Activated naive CD4-positive, alpha-beta T cell (primary cell): ENCODE data around the gene PLCXD3.

Source experiments
- DNase-seq, 4 experiments: peaks; one replicate each; lab custom pipeline; 2025; lab: John Stamatoyannopoulos, UW

The PLCXD3 gene

DNA sequence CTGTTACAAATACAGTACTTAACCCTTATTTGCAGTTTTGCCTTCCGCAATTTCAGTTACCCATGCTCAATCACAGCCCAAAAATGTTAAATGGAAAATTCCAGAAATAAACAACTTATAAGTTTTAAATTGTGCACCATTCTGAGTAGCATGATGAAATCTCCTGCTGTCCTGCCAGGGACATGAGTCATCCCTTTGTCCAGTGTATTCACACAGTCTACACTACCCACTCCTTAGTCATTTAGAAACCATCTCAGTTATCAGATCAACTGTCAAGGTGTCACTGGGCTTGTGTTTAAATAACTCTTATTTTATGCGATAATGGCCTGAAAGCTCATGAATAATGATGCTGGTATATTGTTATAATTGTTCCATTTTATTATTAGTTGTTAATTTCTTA lies 95.8 kb downstream of the PLCXD3 start:
- no peak for DNase-seq

- DNase-seq: no peak
These were observed 97.3 kb downstream of the PLCXD3 start for GRCh38 chr5:41413074-41413473.

DNA sequence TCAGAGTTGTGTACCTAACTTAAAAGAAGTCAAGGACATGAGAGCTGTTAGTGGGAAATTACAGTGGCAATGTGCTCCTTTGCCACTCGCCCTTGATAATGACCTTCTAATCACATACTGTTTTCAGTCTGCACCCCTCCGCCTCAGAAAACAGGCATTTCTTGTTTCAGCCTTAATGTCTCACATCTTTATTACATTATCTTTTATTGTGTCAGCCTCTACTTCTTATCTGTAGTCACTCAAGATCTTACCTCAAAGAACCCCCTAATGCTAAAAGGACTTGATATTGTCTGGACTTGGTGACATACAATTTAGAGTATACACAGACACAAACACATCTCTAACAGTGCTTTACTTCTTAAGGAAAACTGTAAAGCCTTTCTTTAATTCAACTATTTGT lies 97.9 kb downstream of the PLCXD3 start:
- DNase-seq: no peak

DNA sequence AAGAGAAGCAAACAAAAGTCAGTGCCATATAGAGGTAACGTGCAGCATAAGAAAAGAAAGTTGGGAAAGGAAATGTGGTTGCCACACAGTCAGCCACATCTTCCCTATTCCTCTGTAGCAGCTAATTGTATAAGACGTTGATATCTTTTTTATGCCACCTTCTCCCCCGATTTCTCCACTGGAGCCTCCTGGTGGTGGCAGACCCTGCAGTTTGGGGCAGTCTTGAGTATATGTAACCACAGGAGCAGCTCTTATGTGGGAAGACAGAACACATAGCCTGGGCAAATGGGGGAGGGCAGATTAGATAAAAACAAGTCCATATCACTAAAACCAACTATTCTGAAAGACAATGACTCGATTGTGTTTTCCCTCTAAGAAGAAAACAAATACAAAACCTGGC lies 99.7 kb downstream of the PLCXD3 start:
- DNase-seq: no peak

GRCh38 chr5:41410307-41410706 lies 100.1 kb downstream of the PLCXD3 start:
- DNase-seq: no peak

DNA sequence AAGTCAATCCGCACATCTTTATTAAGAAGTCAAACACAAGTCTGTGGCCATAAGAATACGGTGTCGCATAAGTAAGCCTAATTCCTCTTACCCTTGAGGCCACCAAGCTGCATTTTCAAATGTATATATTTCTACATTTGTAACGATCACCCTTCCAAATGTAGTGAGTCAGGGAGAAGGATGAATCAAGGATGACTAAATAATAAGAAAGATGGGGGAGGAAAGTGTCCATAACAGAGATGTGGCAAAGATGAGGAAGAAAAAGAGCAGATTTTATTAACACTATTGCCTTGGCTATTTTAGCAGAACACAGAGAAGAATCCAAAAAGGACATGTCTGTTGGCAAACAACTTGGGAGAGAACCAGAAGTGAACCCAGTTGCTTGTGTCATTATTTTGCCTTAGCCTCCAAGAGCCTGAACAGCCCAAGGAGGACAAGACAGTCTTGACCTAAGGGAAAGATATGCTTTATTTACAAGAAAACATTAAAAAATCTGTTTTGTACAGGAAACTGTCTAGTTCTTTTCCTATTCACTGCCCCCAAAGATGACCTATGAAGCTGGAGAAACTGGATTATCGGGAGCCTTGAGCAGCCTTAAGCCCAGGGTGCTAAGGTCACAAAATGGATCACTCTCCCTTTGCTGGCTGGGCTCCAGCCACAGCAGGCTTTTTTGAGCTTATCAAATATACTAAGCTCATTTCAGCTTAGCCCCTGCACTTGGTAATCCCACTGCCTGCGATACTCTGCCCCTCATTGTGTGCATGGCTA lies 101.5 kb downstream of the PLCXD3 start:
- no peak for DNase-seq

GRCh38 chr5:41406936-41407335 lies 103.5 kb downstream of the PLCXD3 start:
- DNase-seq: no peak

GRCh38 chr5:41406424-41406823 lies 104.0 kb downstream of the PLCXD3 start:
- DNase-seq: no peak

DNA sequence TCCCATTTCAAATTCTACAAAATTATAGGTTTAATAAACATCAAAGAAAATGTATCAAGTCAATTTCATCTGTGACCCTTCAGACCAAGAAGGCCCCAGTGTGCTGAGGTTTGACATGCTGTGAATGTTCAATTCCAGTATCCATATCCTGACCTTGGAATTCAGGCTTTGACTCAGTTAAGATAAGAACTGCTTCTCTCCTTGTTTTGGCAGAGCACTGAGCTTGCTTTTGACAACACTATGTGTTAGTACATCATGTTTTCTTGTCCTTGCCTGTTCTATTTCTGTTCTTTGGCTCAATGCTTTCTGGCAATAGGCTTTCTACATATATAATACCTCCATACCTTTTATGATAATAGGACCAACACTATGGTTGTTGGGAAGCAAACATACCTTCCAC lies 105.6 kb downstream of the PLCXD3 start:
- no peak for DNase-seq

DNA sequence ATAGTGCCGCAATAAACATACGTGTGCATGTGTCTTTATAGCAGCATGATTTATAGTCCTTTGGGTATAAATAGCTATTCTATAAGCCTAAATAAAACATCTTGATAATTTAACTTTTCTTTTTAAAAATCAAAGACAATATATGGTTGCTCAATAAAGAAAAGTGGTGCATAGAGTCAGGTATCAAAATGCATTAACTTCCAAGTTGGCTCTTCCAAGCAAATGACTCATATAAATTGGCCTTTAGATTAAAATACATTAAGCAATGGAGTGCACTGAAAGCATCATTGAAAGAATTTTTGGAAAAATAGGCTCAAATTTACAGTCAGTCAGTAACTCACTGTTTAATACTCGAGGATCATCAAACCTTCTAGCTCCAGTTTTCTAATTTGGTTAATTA lies 106.6 kb downstream of the PLCXD3 start:
- DNase-seq: no peak

DNA sequence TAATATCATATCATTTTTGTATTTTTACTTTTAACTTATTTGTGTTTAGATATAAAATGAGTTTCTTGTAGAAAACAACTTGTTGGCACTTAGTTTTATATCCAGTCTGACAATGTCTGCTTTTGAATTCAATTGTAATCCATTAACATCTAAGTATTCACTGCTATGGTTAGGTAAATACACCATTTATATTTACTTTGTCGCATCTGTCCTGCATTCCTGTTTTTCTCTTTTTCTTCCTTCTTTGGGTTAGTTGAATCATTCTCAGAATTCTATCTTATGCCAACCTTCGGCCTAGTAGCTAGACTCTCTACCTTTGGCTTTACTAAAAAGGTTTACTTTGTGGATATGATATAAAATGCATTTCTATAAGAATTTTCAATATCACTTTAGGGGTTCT lies 107.6 kb downstream of the PLCXD3 start:
- no peak for DNase-seq

DNA sequence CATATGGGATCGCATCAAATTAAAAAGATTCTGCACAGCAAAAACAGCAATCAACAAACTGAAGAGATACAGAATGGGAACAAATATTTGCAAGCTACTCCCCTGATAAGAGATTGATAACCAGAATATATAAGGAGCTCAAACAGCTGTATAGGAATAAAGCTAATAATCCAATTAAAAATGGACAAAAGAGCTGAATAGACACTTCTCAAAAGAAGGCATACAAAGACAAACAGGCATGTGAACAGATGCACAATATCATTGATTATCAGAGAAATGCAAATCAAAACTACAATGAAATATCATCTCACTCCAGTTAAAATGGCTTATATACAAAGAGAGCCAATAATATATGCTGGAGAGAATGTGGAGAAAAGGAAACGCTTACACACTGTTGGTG lies 110.6 kb downstream of the PLCXD3 start:
- no peak for DNase-seq

DNA sequence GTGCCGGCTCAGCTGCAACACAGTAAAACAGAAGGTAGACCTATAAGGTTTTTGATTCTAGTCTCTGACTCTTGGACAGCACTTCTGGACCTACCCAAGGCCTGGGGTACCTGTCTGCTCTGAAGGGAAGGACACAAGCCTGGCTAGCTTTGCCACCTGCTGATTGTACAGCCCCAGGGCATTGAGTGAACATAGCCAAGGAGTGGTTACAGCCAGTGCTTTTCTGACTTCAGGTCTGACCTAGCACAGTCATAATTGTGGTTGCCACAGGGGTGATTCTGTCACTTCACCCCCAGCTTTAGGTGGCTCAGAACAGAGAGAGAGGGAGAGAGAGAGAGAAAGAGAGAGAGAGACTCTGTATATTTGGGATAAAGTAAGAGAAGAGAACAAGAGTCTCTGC lies 118.4 kb downstream of the PLCXD3 start:
- DNase-seq: no peak

DNA sequence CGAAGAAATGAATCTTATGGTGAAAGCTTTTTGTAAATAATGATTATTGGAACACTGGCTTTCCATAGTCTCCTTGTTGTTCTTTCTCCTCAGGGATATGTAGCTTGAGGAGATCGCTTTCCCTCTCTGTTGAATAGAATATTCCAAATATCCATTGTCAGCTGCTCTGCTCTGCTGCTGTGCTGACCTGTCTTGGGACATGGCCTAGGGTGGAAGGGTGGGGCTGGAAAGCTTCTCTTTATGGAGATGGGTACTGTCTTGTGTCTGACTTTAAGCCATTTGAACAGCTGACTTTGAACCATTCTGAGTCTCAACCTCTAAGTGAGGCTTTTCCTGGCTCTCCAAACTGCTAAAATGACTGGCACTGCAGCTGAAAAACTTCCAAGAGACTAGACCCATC lies 135.8 kb downstream of the PLCXD3 start:
- no peak for DNase-seq

- DNase-seq: no peak
These were observed 137.2 kb downstream of the PLCXD3 start for GRCh38 chr5:41373230-41373629.

- no peak for DNase-seq
These were observed 138.7 kb downstream of the PLCXD3 start for GRCh38 chr5:41371738-41372137.

- no peak for DNase-seq
These were observed 139.9 kb downstream of the PLCXD3 start for GRCh38 chr5:41370482-41370881.

- DNase-seq: no peak
These were observed 140.6 kb downstream of the PLCXD3 start for GRCh38 chr5:41369799-41370198.

- DNase-seq: no peak
These were observed 142.2 kb downstream of the PLCXD3 start for GRCh38 chr5:41368158-41368557.

- no peak for DNase-seq
These were observed 145.0 kb downstream of the PLCXD3 start for GRCh38 chr5:41365369-41365768.

- DNase-seq: no peak
These were observed 146.1 kb downstream of the PLCXD3 start for GRCh38 chr5:41364346-41364745.

- no peak for DNase-seq
These were observed 146.9 kb downstream of the PLCXD3 start for GRCh38 chr5:41363343-41363986.

GRCh38 chr5:41356786-41357185 lies 153.6 kb downstream of the PLCXD3 start:
- DNase-seq: no peak

DNA sequence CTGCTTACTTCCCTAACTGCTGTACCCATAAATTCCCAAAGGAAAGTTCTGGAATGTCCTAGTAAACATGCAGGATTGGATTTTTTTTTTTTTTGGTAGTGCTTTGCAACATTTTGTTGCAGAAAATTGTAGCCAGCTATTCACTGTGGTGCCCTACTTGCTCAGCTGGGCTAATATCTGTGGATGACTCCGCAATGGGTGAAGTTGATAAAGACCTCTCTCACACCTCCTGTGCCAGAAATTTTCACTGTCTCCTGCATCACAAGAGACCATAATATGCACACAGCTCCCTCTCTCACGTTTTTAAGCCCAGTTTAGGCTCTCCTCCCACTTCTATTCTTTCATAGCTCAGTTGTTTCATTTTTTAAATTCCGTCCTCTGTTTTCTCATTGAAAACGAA lies 160.6 kb downstream of the PLCXD3 start:
- no peak for DNase-seq
